Effector memory CD8-positive, alpha-beta T cell (primary cell): Measurements from ENCODE around the gene NUP93.

ENCODE experiments used
- ATAC-seq: fragments of 150-1000 bp; cut with Tn5 transposase; replicated peaks from 2 replicates; pipeline ENCODE4 v1.10.0; 2021; ENCODE audit warnings: mild to moderate bottlenecking, moderate library complexity
- DNase-seq, 3 experiments: peaks; one replicate each; pipeline ENCODE4 v3.0.0; 2021
- H3K27ac Mint-ChIP-seq, 2 donors: one replicate each; pipeline ENCODE4 v1.8.0; 2022; ENCODE audit warnings: mild to moderate bottlenecking in 2 of 2, mixed read lengths in 2 of 2, moderate library complexity in 2 of 2
- H3K27me3 Mint-ChIP-seq, 2 donors: one replicate each; pipeline ENCODE4 v1.8.0; 2022; ENCODE audit warnings: mixed read lengths in 2 of 2
- H3K36me3 Mint-ChIP-seq: one replicate; pipeline ENCODE4 v1.8.0; 2022; ENCODE audit warnings: mild to moderate bottlenecking, moderate library complexity, mixed read lengths; ENCODE audit not compliant: insufficient read depth
- H3K4me1 Mint-ChIP-seq, 2 donors: one replicate each; pipeline ENCODE4 v1.8.0; 2022; ENCODE audit warnings: low read depth in 2 of 2, mixed read lengths in 2 of 2
- H3K4me3 Mint-ChIP-seq, 2 donors: one replicate each; pipeline ENCODE4 v1.8.0; 2022; ENCODE audit warnings: mild to moderate bottlenecking in 2 of 2, mixed read lengths in 2 of 2, moderate library complexity in 2 of 2
- H3K9me3 Mint-ChIP-seq, 2 donors: one replicate each; pipeline ENCODE4 v1.8.0; 2022; ENCODE audit warnings: mixed read lengths in 2 of 2

NUP93 gene

DNA sequence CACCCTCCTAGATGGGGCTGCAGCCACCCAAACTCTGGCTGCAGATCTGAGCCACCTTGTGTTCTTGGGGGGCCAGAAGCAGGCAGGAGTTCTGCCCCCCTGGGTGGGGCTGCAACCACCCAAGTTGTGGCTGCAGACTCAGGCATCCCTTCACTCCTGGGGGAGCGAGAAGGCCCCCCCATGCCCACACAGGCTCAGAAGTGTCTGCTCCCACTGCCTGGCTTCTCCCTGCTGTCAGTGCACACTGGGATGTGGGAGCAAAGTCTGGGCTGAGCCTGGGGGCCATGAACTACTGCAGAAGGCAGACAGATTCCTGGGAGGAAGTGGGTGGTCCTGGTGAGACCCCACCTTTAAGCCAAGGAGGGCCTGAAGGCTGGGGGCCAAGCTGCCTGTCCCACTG lies 34.7 kb upstream of the NUP93 start:
- Mint-ChIP-seq H3K36me3 (no peaks in the 10 kb centered on the region), H3K9me3 (no peaks in the 10 kb centered on the region), H3K27me3 (peaks cover 0 to 8% of the 10 kb centered on the region in 2 donors), H3K4me3 (no peak overlapping the region), H3K4me1 (no peaks in the 10 kb centered on the region), H3K27ac (no peak overlapping the region)
- no peak for ATAC-seq
- DNase-seq = no peak

DNA sequence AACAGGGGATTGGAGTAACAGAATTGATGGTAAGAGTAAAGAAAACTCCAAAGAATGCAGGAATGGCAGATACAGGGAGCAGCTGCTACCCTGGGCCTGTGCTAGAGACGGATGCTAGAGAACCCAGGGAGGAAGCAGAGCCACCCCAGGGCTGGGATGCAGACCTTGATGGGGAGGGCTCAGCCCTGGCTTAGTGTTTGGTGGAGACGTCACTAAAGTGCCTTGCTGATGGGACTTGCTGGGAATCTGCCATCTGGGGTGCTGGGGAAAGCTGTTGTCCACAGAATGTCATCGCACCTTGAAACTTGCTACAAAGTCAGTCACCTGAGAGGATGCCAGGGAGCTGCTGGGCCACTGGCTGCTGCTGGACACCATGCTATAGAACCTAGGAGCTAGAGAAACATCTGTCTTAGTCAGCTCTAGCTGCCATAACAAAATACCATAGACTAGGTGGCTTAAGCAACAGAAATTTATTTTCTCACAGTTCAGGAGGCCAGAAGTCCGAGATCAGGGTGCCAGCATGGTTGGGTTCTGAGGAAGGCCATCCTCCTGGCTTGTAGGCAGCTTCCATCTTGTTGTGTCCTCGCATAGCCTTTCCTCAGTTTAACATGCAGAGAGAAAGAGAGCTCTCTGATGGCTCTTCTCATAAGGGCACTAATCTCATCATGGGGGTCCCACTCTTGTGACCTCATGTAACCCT lies 32.3 kb upstream of the NUP93 start:
- Mint-ChIP-seq H3K27me3 (no peaks in the 10 kb centered on the region), H3K4me1 (peaks cover 0 to 2% of the 10 kb centered on the region in 2 donors)

DNA sequence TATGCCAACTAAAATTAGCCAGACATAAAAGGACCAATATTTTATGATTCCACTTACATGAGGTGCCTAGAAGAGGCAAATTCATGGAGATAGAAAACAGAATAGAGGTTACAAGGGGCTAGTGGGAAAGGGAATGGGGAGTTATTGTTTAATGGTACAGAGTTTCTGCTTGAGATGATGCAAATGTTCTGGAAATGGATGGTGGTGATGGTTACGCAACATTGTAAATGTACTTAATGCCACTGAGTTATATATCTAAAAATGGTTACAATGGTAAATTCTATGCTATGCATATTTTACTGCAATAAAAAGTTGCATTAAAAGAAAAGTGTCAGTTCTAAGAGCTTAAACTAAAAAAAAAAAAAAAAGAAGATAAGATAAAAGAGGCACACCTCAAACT lies 29.7 kb upstream of the NUP93 start:
- Mint-ChIP-seq H3K27me3 (no peaks in the 10 kb centered on the region), H3K27ac (no peak overlapping the region), H3K36me3 (no peaks in the 10 kb centered on the region), H3K4me3 (no peak overlapping the region), H3K9me3 (no peaks in the 10 kb centered on the region), H3K4me1 (peaks cover 0 to 2% of the 10 kb centered on the region in 2 donors)
- DNase-seq (no peak), ATAC-seq (no peak)

More for the DNA sequence above, 32.3 kb upstream of the NUP93 start:
- Mint-ChIP-seq H3K27ac (no peak overlapping the region), H3K4me3 (no peak overlapping the region), H3K9me3 (no peaks in the 10 kb centered on the region), H3K36me3 (no peaks in the 10 kb centered on the region)
- ATAC-seq (no peak), DNase-seq (no peak)

DNA sequence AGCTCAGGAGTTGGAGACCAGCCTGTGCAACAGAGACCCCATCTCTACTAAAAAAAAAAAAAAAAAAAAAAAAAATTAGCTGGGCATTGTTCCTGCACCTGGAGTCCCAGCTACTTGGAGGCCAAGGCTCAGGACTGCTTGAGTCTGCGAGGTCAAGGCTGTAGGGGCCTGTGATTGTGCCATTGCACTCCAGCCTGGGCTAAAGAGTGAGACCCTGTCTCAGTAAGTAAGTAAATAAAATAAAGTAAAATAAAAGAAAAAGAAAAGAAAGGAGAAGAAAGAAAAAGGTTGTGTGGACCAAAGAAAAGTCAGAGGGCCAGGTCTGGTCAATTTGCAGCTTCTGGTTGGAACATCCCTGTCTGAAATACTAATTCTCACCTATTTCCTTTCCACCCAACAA lies 29.3 kb upstream of the NUP93 start:
- no peaks in the 10 kb centered on the region for H3K27me3 Mint-ChIP-seq
- no peaks in the 10 kb centered on the region for H3K36me3 Mint-ChIP-seq
- ATAC-seq = no peak
- peaks cover 0 to 2% of the 10 kb centered on the region in 2 donors for H3K4me1 Mint-ChIP-seq
- no peak overlapping the region for H3K4me3 Mint-ChIP-seq
- no peak overlapping the region for H3K27ac Mint-ChIP-seq
- DNase-seq = no peak
- no peaks in the 10 kb centered on the region for H3K9me3 Mint-ChIP-seq

DNA sequence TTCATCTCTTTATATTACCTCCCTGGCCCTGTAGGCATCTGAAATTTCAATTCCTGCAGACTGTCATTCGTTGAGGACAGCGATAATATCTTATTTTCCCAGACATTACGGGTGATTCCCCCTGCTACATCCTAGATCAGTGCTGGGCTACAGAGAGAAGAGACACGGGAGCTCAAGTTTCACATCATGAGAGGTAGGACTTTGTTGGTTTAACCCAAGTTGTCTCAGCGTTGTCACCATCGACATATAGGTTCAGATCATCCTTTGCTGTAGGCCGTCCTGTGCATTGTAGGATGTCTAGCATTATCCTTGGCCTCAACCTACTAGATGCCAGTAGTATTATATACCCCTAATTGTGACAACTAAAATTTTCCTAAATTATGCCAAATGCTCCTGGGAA lies 28.4 kb upstream of the NUP93 start:
- Mint-ChIP-seq H3K9me3 (no peaks in the 10 kb centered on the region), H3K4me3 (no peak overlapping the region)

GRCh38 chr16:56702836-56703235 lies 27.1 kb upstream of the NUP93 start:
- peaks cover 2% of the 10 kb centered on the region in 2 donors for H3K4me1 Mint-ChIP-seq
- no peaks in the 10 kb centered on the region for H3K9me3 Mint-ChIP-seq
- no peak for ATAC-seq
- no peak overlapping the region for H3K27ac Mint-ChIP-seq
- H3K4me3 Mint-ChIP-seq = no peak overlapping the region
- H3K36me3 Mint-ChIP-seq = peaks cover 4% of the 10 kb centered on the region
- H3K27me3 Mint-ChIP-seq = no peaks in the 10 kb centered on the region
- DNase-seq = no peak

More for the DNA sequence above, 28.4 kb upstream of the NUP93 start:
- DNase-seq (no peak), ATAC-seq (no peak)
- Mint-ChIP-seq H3K27ac (no peak overlapping the region), H3K27me3 (no peaks in the 10 kb centered on the region), H3K36me3 (peaks cover 4% of the 10 kb centered on the region), H3K4me1 (peaks cover 0 to 2% of the 10 kb centered on the region in 2 donors)

DNA sequence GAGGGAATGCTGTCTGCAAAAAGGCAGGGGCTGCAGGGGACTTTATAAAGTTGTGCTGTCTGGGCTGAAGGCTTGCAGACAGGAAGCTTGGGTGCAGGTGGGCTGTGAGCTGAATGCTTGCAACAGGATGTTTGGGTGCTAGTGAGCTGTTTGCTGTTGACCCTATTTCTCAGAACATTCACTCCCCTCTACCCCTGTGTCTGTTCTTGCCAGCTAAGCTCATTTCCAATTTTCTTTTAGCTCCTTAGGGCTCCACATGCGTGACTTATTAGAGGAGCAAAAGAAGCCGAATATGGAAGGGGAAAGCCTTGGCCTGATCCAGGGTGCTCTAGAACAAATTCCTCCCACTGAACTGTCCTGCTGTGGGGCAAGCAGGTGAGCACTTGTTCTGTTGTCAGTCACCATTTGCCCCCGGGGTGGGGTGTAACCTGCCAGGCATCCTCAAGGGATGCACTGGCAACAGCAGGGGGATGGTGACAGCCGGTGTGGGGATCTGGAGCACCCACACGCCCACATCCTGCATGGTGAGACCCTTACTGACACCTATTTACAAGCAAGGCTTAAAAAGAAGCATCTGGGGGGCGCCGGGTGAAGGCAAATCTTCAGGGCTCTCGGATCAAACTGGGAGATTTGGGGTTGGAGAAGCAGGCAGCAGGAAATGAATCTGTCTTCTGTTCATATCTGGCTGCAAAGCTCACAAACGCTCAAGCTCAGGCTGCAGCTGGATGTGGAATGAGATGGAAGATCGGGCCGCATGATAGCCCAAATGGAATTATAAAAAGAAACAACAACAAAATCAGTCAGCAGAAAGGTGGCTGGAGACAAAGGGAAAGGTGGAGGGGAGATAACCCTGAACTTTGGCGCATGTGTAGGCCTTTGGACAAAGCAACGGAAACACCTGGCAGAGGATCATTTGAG lies 21.1 kb upstream of the NUP93 start:
- H3K9me3 Mint-ChIP-seq = no peaks in the 10 kb centered on the region
- DNase-seq (peak; percentile 18 to 28 (median 24)), ATAC-seq (peak; percentile 91)
- H3K36me3 Mint-ChIP-seq = peaks cover 4% of the 10 kb centered on the region
- H3K4me3 Mint-ChIP-seq = peak overlapping the region; percentile 89 to 90
- peak overlapping the region; percentile 92 to 96 for H3K27ac Mint-ChIP-seq
- peaks cover 30 to 31% of the 10 kb centered on the region in 2 donors for H3K4me1 Mint-ChIP-seq
- no peaks in the 10 kb centered on the region for H3K27me3 Mint-ChIP-seq

DNA sequence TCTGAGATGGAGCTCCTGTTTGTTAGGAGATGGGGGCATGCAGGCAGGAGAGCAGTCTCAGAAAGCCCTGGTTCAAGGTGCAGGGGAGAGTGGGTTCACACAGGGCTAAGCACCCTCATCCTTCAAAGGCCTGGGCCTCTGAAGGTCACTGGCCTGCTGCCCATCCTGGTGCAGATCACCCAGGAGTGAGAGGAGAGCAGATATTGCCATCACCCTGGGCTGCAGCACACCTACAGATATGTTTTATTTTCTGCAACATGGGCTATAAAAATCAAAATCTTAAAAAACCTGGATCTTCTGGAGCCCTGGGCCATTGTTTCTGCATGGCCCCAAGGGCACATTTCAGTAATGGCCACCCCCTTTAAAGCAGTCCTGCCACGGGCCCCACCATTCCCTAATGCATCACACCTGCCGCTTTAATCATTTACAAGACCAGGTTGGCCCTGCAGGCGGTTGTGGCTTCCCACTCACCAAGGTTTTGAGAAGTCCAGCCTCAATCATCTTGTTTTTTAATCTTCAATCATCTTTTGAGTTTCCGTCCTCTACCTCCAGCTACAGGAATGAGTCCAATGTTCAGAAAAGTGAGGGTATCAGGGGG lies 20.4 kb upstream of the NUP93 start:
- peak overlapping the region; percentile 92 to 96 for H3K27ac Mint-ChIP-seq

GRCh38 chr16:56710181-56710737 lies 19.7 kb upstream of the NUP93 start:
- H3K4me3 Mint-ChIP-seq = peak overlapping the region; percentile 89 to 90

More for the DNA sequence above, 20.4 kb upstream of the NUP93 start:
- Mint-ChIP-seq H3K4me1 (peaks cover 30 to 31% of the 10 kb centered on the region in 2 donors), H3K27me3 (no peaks in the 10 kb centered on the region), H3K36me3 (peaks cover 4% of the 10 kb centered on the region), H3K9me3 (no peaks in the 10 kb centered on the region), H3K4me3 (peak overlapping the region; percentile 89 to 90)
- DNase-seq (no peak), ATAC-seq (no peak)

DNA sequence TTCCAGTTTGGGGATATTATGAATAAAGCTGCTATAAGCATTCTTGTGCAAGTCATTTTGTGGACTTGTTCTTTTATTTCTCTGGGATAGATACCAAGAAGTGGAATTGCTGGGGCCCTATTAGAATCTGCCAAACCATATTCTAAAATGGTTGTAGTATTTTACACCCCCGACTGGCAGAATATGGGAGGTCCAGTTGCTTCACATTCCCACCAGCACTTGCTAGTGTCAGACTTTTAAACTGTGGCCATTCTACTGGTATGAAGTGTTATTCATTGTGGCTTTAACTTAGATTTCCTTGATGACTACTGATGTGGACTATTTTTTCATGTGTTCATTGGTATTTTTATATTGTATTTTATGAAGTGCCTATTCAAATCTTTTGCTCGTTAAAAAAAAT lies 18.1 kb upstream of the NUP93 start:
- Mint-ChIP-seq H3K36me3 (no peaks in the 10 kb centered on the region), H3K4me1 (peaks cover 30 to 31% of the 10 kb centered on the region in 2 donors), H3K27me3 (no peaks in the 10 kb centered on the region), H3K27ac (peak overlapping the region in 1 of 2 donors; percentile 80), H3K4me3 (peak overlapping the region in 1 of 2 donors; percentile 15), H3K9me3 (no peaks in the 10 kb centered on the region)
- no peak for DNase-seq
- no peak for ATAC-seq

More at GRCh38 chr16:56710181-56710737, 19.7 kb upstream of the NUP93 start:
- DNase-seq = no peak
- Mint-ChIP-seq H3K27ac (peak overlapping the region; percentile 92 to 96), H3K9me3 (no peaks in the 10 kb centered on the region), H3K4me1 (peaks cover 30 to 31% of the 10 kb centered on the region in 2 donors), H3K27me3 (no peaks in the 10 kb centered on the region), H3K36me3 (peaks cover 4% of the 10 kb centered on the region)
- no peak for ATAC-seq

DNA sequence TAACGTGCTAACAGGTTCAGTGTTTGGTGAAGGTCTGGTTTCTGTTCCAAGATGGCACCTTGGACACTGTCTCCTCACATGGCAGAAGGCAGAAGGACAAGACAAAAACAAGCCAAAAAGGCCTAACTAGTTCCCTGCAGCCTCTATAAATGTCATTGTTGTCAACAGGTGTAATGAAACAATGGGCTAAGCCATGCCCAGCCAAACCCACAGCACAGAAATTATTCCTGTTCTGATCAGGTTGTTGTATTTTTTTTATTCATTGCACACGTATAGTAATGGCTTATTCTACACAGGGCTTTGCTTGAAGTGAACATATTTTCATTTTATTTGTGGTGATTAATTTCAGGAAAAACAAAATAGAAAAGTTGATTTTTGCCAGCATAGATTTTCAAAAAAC lies 16.1 kb upstream of the NUP93 start:
- H3K27me3 Mint-ChIP-seq = no peaks in the 10 kb centered on the region
- DNase-seq = no peak
- H3K9me3 Mint-ChIP-seq = no peaks in the 10 kb centered on the region
- ATAC-seq = no peak
- no peak overlapping the region for H3K27ac Mint-ChIP-seq
- no peaks in the 10 kb centered on the region for H3K36me3 Mint-ChIP-seq
- peaks cover 19 to 23% of the 10 kb centered on the region in 2 donors for H3K4me1 Mint-ChIP-seq
- H3K4me3 Mint-ChIP-seq = no peak overlapping the region

GRCh38 chr16:56715126-56715525 lies 14.8 kb upstream of the NUP93 start:
- no peak overlapping the region for H3K4me3 Mint-ChIP-seq
- no peaks in the 10 kb centered on the region for H3K9me3 Mint-ChIP-seq
- no peaks in the 10 kb centered on the region for H3K36me3 Mint-ChIP-seq
- no peaks in the 10 kb centered on the region for H3K27me3 Mint-ChIP-seq
- no peak for ATAC-seq
- peaks cover 7 to 12% of the 10 kb centered on the region in 2 donors for H3K4me1 Mint-ChIP-seq
- no peak for DNase-seq
- no peak overlapping the region for H3K27ac Mint-ChIP-seq

DNA sequence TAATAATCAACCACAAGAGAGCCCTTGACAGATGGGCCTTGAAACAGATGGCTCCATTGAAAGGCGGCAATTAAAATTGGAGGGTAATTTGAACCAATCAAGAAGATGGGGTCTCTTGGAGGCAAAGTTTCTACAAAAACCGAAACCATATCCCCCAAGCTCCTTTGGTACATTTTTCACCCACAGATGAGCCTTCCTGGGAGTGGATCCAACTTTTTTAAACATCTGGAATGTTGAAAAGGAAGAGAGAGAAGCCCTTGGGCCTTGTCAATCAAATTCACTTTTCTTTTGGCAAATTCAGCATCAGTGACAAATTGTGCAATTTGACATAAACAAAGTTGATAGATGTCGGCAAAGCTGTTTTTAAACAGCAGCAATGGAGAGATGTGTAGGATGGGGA lies 13.2 kb upstream of the NUP93 start:
- Mint-ChIP-seq H3K36me3 (no peaks in the 10 kb centered on the region), H3K4me1 (no peaks in the 10 kb centered on the region), H3K27me3 (no peaks in the 10 kb centered on the region), H3K27ac (no peak overlapping the region), H3K4me3 (no peak overlapping the region), H3K9me3 (no peaks in the 10 kb centered on the region)
- no peak for ATAC-seq
- no peak for DNase-seq
